Measurements from ENCODE around the gene MAOA.
"Not testable (repeated sequence)": the region's sequence is repeated elsewhere in the genome, so short reads cannot be mapped to it uniquely, and the experiment has no call there.

MAOA gene

DNA sequence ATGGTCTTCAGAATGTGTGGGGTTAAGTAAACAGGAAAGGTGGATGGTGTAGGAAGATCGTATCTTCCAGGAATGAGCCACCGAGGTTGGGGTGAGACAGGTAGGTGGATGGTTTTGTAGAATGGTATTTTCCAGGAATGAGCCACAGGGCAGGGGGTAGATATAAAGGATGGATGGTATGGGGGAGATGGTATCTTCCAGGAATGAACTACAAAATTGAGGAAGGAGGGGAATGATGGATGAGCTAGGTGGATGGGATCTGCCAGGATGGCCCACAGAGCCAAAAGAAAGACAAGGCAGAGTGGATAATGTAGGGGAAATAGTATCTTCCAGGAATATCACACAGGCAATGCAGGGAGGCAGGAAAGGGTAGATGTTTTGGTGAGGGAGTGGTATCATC, 60.0 kb downstream of the MAOA start:
- DNase-seq (ENCODE audit: low read depth in 4 of 4, low spot score in 1 of 4), result no peak

DNA sequence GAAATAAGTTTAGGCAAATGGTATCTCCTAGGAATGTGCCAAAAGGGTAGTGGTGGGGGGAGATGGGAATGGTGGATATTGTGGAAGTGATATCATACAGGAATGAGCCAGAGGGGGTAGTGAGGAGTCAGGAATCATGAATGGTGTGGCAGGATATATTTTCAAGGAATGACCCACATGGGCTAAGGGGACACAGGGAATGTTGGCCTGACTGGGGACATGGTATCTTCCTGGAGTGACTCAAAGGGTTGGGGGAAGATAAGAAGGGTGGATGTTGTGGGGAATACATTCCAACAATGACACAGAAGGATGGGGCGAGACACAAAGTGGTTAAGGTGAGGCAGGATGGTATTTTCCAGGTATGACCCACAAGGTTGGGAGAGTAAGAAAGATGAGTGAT, 60.6 kb downstream of the MAOA start:
- DNase-seq (ENCODE audit: low read depth in 4 of 4, low spot score in 1 of 4), result no peak

DNA sequence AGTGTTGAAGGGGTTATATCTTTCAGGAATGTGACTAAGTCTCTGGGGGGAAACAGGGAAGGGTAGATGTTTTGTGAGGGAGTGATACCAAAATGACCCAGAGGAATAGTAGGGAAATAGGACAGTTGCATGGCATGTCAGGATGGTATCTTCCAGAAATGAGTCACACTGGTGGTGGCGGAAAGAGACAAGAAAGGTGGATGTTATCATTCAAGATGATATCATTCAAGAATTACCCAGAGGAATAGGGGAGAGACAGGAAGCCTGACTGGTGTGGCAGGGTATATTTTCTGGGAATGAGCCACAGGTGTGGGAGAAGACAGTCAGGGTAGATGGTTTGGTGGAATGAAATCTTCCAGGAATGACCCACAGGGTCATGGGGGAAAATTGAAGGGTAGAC, 61.1 kb downstream of the MAOA start:
- DNase-seq (ENCODE audit: low read depth in 4 of 4, low spot score in 1 of 4), result no peak

DNA sequence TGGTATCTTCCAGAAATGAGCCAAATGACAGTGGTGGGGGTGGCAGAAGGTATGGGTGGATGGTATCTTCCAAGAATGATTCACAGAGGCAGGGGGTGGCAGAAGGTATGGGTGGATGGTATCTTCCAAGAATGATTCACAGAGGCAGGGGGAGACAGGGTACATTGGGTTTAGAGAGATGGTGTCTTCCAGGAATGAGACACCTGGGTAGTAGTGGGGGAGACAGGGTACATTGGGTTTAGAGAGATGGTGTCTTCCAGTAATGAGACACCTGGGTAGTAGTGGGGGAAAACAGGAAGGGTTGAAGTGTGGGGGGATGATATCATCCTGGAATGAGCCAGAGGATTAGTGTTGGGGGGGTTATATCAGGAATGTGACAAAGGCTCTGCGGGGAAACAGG, 62.0 kb downstream of the MAOA start:
- no peak for DNase-seq (ENCODE audit: low read depth in 4 of 4, low spot score in 1 of 4)

DNA sequence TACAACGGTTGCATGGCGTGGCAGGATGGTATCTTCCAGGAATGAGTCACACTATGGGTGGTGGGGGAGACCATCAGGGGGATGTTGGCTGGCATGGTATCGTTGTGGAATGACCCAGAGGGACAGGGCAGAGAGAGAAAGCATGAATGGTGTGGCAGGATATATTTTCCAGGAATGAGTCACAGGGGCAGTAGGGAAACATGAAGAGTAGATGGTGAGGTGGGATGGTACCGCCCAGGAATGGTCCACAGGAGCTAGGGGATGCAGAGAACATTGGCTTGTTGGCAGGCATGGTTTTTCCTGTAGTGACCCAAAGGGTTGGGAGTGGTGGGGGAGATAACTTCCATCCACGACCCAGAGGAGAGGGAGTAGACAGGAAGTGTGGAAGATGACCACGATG, 62.4 kb downstream of the MAOA start:
- DNase-seq (ENCODE audit: low read depth in 4 of 4, low spot score in 1 of 4), result no peak

DNA sequence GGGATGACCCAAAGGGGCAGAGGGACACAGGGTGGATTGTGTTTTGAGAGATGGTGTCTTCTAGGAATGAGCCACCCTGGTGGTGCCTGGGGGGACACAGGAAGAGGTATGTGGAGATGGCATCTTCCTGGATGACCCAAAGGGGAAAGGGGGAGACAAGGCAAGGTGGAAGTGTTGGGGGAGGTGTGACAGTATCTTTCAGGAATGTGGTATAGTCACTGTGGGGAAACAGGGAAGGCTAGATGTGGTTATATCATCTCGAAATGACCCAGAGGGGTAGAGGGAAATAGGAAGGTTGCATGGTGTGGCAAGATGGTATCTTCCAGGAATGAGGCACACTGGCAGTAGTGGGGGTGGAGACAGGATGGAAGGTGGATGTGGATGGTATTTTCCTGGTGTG, 62.9 kb downstream of the MAOA start:
- no peak for DNase-seq (ENCODE audit: low read depth in 4 of 4, low spot score in 1 of 4)

DNA sequence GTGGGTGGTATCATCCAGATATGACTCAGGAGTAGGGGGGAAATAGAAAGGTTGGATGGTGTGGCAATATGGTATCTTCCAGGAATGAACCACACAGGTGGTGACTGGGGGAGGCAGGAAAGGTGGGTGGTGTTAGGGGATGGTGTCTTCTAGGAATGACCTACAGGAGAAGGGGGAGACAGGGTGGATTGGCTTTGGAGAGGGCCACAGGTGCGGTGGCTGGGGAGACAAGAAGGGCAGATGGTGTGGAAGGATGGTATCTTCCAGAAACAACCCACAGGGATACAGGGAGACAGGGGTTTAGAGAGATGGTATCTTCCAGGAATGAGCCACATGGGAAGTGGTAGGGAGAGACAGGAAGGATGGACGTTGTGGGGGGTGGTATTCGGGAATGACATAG, 64.0 kb downstream of the MAOA start:
- no peak for DNase-seq (ENCODE audit: low read depth in 4 of 4, low spot score in 1 of 4)

DNA sequence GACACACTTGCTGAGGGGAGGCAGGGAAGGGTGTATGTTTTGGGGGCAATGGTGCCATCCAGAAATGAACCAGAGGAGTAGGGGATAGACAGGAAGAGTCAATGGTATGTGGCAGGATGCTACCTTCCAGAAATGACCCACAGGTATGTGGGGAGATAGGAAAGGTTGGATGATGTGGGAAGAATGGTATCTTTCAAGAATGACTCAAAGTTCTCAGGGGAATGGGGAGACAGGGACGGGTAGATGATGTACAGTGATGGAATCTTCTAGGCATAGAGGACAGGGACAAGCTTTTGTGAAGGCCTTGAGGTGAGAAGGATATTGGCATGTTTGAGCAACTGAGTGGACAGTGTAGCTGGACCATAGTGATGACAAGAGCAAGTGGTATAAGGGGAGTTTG, 64.9 kb downstream of the MAOA start:
- DNase-seq (ENCODE audit: low read depth in 4 of 4, low spot score in 1 of 4), result no peak

DNA sequence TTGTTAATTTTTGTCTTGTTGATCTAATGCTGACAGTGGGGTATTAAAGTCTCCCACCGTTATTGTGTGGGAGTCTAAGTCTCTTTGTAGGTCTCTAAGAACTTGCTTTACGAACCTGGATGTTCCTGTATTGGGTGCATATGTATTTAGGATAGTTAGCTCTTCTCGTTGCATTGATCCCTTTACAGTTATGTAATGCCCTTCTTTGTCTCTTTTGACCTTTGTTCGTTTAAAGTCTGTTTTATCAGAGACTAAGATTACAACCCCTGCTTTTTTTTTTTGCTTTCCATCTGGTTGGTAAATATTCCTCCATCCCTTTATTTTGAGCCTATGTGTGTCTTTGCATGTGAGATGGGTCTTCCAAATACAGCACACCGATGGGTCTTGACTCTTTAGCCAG, 69.1 kb downstream of the MAOA start:
- not testable (repeated sequence) for DNase-seq (ENCODE audit: low read depth in 4 of 4, low spot score in 1 of 4)

DNA sequence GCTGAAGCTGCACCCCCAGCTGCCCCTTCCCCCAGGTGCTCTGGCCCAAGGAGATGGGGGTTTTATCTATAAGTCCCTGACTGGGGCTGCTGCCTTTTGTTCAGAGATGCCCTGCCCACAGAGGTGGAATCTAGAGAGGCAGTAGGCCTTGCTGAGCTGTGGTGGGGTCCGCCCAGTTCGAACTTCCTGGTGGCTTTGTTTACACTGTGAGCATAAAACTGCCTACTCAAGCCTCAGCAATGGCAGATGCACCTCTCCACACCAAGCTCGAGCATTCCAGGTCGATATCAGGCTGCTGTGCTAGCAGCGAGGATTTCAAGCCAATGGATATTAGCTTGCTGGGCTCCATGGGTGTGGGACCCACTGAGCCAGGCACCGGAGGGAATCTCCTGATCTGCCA, 71.2 kb downstream of the MAOA start:
- not testable (repeated sequence) for DNase-seq (ENCODE audit: low read depth in 4 of 4, low spot score in 1 of 4)

DNA sequence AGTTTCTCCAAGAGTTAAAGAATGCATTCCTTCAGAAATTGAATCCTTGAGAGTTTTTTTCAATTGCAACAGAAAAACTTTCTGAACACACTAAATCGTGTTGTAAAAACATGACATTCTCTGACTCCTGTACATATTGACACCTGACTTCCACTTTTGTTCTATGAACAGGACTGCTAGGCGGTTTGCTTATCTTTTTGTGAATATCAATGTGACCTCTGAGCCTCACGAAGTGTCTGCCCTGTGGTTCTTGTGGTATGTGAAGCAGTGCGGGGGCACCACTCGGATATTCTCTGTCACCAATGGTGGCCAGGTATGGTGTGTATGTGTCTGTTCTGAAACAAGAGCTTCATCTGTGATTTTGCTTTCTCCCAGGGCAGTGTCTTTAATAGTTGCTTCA, 71.9 kb downstream of the MAOA start:
- DNase-seq (ENCODE audit: low read depth in 4 of 4, low spot score in 1 of 4), result no peak

DNA sequence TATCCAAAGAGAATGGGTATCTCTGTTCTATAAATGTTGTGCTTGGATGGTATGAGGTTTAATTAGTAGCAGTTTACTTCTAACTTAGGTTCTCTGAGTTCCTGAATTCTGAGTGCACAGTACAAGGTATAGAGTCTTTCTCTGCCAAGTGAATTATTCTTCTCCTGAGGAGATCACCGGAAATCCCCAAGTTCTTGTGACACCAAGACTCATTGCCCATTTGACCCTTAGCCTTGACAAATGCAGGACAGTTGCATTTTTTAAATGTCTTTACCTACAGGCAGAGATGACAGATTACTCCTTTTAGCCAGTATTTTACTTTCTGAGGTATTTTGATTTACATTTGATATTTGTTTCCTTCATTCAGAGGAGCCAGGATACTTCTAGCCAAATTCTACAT, 72.9 kb downstream of the MAOA start:
- DNase-seq (ENCODE audit: low read depth in 4 of 4, low spot score in 1 of 4), result no peak

DNA sequence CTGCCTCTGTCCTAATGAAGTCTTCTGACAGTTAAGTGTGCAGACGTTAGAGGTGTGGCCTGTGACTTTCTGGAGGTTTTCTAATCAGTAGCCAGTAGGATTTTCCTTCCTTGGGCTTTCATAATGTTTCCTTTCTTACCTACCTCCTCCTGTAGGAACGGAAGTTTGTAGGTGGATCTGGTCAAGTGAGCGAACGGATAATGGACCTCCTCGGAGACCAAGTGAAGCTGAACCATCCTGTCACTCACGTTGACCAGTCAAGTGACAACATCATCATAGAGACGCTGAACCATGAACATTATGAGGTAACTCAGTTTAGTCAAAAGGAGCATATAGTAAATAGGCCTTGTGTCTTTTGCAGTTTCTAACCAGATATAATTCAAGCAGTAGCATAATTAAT, 75.0 kb downstream of the MAOA start:
- no peak for DNase-seq (ENCODE audit: low read depth in 4 of 4, low spot score in 1 of 4)

DNA sequence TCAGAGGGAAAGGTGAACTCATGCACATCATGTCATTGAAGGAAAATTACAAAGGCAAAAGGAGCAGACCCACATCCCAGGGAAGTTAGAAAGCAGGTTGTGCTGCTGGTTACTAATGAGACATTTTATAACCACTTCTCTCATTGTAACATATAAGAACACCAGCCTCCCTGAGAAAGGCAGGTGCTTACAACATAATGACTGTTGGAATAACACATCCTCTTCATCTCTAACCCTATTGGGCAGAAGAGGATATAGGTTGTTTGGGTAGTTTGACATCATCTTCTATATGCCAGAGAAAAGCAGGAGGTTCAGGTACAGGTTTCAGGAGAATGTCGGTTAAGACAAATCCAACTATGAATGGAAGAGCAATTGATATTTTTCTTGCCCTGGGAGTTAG, 77.6 kb downstream of the MAOA start:
- no peak for DNase-seq (ENCODE audit: low read depth in 4 of 4, low spot score in 1 of 4)

DNA sequence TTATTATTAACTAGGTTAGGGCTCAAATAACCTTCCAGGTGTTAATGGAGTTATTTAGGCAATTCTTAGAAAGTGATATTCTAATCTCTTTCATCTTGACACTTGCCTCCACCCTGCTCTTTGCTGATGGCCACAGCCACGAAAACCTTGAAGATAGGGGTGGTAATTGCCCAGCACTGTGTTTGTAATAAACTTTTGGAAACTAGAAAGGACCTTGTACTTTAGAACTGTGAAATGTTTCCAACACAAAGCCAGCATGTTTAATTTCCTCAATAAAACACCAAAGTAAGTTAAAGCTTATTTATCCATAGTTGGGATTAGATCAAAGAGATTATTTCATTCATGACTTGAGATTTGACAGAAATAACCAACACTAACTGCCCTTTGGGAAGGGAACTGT, 78.3 kb downstream of the MAOA start:
- DNase-seq (ENCODE audit: low read depth in 4 of 4, low spot score in 1 of 4), result no peak

DNA sequence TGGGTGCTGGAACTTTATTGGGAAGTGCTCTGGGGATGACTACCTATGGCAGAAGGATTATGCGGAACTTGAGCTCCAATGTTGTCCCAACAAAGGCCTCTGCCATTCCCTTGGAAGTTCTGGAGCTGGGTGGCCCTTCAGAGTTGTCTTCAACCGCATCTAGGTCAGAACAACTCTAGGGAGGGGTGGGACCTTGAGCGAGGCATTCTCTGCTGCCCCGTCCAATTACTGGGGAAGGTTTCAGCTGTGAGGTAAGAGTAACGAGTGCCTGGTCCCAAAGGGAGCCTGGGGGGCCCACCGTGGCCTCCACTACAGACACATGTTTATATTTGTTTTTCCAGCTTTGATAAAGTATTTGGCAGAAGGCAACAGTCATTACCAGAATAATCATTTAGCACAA, 79.4 kb downstream of the MAOA start:
- DNase-seq (ENCODE audit: low read depth in 4 of 4, low spot score in 1 of 4), result no peak

DNA sequence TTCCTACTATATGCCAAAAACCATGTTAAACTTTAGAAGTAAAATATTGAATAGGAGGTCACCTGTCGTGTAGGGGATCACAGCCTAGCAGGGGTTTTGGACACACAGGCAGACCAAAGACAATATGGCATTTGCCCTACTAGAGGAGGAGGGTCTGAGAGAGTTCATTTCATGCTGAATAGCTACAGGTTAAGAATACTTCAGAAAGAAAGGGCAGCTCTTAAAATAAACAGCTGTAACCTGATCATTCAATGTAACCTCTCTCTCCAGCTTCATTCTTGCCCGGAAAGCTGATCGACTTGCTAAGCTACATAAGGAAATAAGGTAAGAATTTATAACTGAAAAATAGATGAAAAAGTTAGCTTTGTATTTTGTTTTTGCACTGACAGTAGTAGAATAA, 79.9 kb downstream of the MAOA start:
- no peak for DNase-seq (ENCODE audit: low read depth in 4 of 4, low spot score in 1 of 4)

DNA sequence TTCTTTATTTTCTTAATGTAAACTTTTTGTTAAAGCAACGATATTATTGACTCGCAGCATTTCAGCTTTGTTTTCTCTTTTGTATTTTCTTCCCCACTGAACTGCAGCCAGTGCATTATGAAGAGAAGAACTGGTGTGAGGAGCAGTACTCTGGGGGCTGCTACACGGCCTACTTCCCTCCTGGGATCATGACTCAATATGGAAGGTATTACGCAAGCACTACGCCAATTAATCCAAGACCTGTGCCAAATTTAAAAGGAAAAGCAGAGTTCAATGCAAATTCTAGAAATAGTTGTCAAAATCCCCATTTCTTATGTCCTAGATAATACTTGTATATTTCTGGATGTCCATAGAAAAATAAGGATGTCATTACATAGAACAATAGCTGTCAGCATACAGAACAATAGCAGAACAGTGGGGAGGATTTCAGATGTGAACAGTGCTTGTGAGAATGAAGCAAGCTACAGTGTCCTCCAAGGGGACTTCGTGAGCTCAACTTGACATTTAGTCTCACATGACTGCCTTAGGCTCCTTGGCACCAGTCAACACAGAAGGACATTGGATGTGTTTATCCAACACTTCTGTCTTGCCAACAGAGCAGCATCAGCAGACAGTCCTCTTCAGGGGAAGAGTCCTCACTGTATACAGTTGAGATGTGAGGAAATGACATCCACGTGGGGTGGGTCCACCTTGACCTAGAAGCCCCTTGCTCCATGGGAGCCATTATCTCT, 85.9 kb downstream of the MAOA start:
- DNase-seq (ENCODE audit: low read depth in 4 of 4, low spot score in 1 of 4), result no peak

DNA sequence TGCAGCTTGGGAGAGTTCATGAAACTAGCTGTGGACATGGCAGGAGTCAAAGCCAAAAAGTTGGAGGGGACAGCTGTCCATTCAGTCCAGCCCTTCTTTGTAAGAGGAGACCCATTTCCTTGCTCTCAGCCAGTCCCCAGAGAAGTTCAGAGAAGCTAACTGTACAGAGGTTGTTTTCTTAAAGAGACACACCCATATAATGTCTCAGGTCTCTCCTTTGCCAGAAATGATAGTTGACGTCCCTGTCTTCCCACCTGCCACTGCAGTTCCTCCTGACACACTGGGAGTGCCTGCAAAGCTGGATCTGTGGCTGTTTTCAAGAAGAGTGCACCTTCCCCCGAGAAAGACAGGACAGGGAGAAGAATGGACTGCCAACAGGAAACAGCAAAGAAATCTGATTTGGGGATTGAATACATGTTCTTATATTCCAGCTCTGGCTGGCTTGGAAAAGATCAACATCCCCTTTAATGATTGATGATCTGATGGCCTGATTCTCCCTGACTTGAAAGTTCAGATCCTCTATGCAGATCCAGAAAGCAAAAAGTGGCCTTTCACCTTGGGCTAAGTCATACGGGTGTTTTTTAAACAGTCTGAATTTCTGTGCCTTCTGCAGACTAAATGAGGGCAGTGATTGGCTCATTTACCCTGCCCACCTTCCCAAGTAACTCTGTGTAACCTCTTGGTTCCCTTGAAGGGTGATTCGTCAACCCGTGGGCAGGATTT, 87.2 kb downstream of the MAOA start:
- DNase-seq (ENCODE audit: low read depth in 4 of 4, low spot score in 1 of 4), result no peak

DNA sequence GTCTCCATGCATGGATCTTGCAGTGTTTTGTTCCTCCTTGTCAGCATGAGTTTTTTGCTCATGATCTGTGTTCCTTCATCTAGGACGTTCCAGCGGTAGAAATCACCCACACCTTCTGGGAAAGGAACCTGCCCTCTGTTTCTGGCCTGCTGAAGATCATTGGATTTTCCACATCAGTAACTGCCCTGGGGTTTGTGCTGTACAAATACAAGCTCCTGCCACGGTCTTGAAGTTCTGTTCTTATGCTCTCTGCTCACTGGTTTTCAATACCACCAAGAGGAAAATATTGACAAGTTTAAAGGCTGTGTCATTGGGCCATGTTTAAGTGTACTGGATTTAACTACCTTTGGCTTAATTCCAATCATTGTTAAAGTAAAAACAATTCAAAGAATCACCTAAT, 88.2 kb downstream of the MAOA start:
- DNase-seq (ENCODE audit: low read depth in 4 of 4, low spot score in 1 of 4), result no peak

DNA sequence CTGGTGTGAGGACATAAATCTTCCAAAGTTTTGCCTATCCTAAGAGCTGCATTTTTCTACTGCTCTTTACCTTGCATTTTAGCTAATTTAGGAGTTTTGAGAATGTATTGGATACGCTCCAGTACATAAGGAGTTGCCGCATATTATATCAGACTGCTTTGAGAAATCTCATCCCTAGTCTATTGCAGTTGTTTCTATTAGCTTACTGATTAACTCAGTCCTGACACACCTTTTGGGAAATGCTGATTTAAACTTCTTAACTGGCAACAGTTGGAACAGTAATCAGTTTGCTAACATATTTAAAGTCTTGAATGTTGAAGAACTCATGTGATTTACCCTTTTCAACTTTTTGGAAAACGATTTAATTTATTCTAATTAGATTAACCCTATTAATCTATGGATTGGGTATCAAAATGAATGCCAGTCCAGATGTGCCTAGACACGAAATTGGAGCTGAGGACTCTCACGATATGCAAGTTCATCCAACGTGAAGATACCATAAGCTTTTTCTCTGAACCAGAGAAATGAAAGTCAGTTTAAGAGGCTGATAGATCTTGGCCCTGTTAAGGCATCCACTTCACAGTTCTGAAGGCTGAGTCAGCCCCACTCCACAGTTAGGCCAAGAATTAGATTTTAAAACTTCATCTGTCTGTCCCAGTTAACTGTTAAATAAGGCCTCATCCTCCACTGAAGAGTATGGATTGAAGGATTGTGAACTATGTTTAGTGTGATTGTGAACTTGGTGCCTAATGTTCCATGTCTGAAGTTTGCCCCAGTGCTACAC, 90.0 kb downstream of the MAOA start:
- no peak for DNase-seq (ENCODE audit: low read depth in 4 of 4, low spot score in 1 of 4)

DNA sequence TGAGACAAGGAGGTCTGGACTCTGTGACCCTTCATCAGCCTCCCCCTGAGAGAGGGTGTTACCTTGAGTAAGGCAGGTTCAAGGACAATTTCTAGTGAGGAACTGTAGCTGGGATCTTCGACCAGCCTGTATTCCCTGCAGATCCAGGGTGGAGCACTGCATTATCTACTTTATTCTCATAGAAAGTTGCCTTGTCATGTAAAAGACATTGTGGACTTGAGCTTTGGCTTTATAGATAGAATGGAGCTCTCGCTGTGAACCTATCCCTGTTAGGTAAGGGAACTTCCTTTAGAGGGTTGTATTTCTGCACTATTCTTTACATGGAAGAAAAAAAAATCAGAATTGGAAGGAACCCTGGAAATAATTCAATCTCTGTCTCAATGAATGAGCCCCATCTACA, 91.4 kb downstream of the MAOA start:
- no peak for DNase-seq (ENCODE audit: low read depth in 4 of 4, low spot score in 1 of 4)
